ENCODE data around the gene EPM2A.

DNA sequence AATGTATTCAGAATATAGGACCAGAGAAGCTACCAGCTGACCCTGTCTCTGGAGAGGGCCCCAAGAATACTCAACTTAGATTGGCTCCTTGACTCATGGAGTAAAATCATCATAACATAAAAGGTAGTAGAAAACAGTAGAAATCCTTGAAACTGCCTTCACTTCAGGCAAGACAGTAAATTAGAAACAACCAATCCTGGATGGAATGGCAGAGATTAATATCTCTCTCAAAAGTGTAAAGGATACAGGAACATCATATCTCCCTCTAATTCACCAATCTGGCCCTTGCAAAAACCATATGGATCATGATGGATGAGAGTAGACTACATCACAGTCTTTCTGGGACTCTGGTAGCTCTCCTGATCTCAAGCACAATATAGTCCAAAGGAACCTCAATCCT is 20.4 kb upstream of the EPM2A start:
- TF ChIP-seq EZH2 (IDR thresholded peaks at IDR 0.05; ENCODE audit: low read depth) = no peak
- TF ChIP-seq, protein P1, sequence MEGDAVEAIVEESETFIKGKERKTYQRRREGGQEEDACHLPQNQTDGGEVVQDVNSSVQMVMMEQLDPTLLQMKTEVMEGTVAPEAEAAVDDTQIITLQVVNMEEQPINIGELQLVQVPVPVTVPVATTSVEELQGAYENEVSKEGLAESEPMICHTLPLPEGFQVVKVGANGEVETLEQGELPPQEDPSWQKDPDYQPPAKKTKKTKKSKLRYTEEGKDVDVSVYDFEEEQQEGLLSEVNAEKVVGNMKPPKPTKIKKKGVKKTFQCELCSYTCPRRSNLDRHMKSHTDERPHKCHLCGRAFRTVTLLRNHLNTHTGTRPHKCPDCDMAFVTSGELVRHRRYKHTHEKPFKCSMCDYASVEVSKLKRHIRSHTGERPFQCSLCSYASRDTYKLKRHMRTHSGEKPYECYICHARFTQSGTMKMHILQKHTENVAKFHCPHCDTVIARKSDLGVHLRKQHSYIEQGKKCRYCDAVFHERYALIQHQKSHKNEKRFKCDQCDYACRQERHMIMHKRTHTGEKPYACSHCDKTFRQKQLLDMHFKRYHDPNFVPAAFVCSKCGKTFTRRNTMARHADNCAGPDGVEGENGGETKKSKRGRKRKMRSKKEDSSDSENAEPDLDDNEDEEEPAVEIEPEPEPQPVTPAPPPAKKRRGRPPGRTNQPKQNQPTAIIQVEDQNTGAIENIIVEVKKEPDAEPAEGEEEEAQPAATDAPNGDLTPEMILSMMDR (conservative IDR thresholded peaks at IDR 0.05) = no peak
